Measurements from ENCODE around the gene NARF. TPM values are rescaled to one million over a fixed set of nuclear protein-coding genes. Genes with fewer than 3 reads are reported as not detected.

NARF gene
- total and polyA plus RNA-seq, 9 donors, result 29.6 to 52.7 (median 47.5) TPM

- DNase-seq, result no peak
- Histone ChIP-seq H3K4me3 (no peak overlapping the region), H3K4me1 (ENCODE audit: insufficient read depth) (peaks cover 4% of the 10 kb centered on the region), H3K9me3 (no peaks in the 10 kb centered on the region), H3K36me3 (no peaks in the 10 kb centered on the region), H3K27ac (no peak overlapping the region), H3K27me3 (no peaks in the 10 kb centered on the region)
- intact Hi-C loops (cut with DNase I), result loop anchor here in 1 of 4 donors (5.0 kb wide), 1 partner anchor 35 kb away; no protein-coding TSS in a partner anchor
- WGBS, 3 donors, result 80 to 81% (median 81%) methylated on average over 10 of the region's 10 CpGs
- TF ChIP-seq CTCF (IDR thresholded peaks at IDR 0.05), result no peak
- TF ChIP-seq POLR2A (IDR thresholded peaks at IDR 0.05), result no peak
- TF ChIP-seq EP300 (IDR thresholded peaks at IDR 0.05), result no peak
Observed at GRCh38 chr17:82517230-82517865, 58.8 kb downstream of the NARF start.

- intact Hi-C loops (cut with DNase I), result loop anchor here in 1 of 4 donors (5.0 kb wide), 1 partner anchor 33 kb away; no protein-coding TSS in a partner anchor
- no peaks in the 10 kb centered on the region for H3K36me3 ChIP-seq
- H3K27ac ChIP-seq, result peak within 1 kb of the TSS; percentile 95
- peak; percentile 82 for TF ChIP-seq POLR2A (IDR thresholded peaks at IDR 0.05)
- TF ChIP-seq EP300 (IDR thresholded peaks at IDR 0.05), result peak; percentile 47
- peak in 1 of 3 donors; percentile 32 for TF ChIP-seq CTCF (IDR thresholded peaks at IDR 0.05)
- WGBS, 3 donors, result 2 to 7% (median 3%) methylated on average over 41 to 114 of the region's 114 CpGs
- peak; percentile 91 to 96 (median 93) for DNase-seq
- H3K9me3 ChIP-seq, result no peaks in the 10 kb centered on the region
- H3K4me1 ChIP-seq (ENCODE audit: insufficient read depth), result peaks cover 9% of the 10 kb centered on the region
- peak within 1 kb of the TSS; percentile 73 for H3K4me3 ChIP-seq
- H3K27me3 ChIP-seq, result no peaks in the 10 kb centered on the region
Observed at GRCh38 chr17:82518826-82519810, 60.6 kb downstream of the NARF start, which contains the start of gene FOXK2. Gene FOXK2 (plus strand): TSS chr17:82519732. CDS start chr17:82519889, 157 bp downstream.

- H3K4me3 ChIP-seq, result peak overlapping the region; percentile 73
- 0% methylated on average over 69 to 94 of the region's 94 CpGs for WGBS, 3 donors
- TF ChIP-seq POLR2A (IDR thresholded peaks at IDR 0.05) (no peak), EP300 (IDR thresholded peaks at IDR 0.05) (no peak), CTCF (IDR thresholded peaks at IDR 0.05) (no peak)
- DNase-seq, result peak; percentile 42 to 68 (median 47)
- H3K27me3 ChIP-seq, result no peaks in the 10 kb centered on the region
- no peaks in the 10 kb centered on the region for H3K9me3 ChIP-seq
- H3K4me1 ChIP-seq (ENCODE audit: insufficient read depth), result peaks cover 18% of the 10 kb centered on the region
- peak overlapping the region; percentile 57 to 95 for H3K27ac ChIP-seq
- H3K36me3 ChIP-seq, result no peaks in the 10 kb centered on the region
- intact Hi-C loops (cut with DNase I), result loop anchor here in 1 of 4 donors (5.0 kb wide), 1 partner anchor 32 kb away; no protein-coding TSS in a partner anchor
Observed at GRCh38 chr17:82519971-82520903, 61.7 kb downstream of the NARF start.
